ENCODE data around the gene GNPAT. TPM values are rescaled to one million over a fixed set of nuclear protein-coding genes. Genes with fewer than 3 reads are reported as not detected.

Gene GNPAT
- total RNA-seq, 4 donors from 2014 or later: 33.9 to 41.9 (median 38.8) TPM

GRCh38 chr1:231233735-231234417 is 7.1 kb upstream of the GNPAT start:
- Histone ChIP-seq H3K27ac (no peak overlapping the region), H3K4me1 (no peaks in the 10 kb centered on the region), H3K9me3 (no peaks in the 10 kb centered on the region), H3K27me3 (no peaks in the 10 kb centered on the region), H3K4me3 (replicated peaks in 1 of 3) (no peak overlapping the region), H3K36me3 (peaks cover 0 to 7% of the 10 kb centered on the region in 2 donors)
- TF ChIP-seq POLR2A (IDR thresholded peaks at IDR 0.05): no peak
- no peak for TF ChIP-seq CTCF (IDR thresholded peaks at IDR 0.05)
- intact Hi-C loops (cut with DNase I): loop anchor here (10.0 kb wide), 1 partner anchor 101 kb away; the partner anchor contains the start of genes EXOC8 and SPRTN
- 87 to 94% methylated on average over 8 of the region's 8 CpGs for WGBS, 2 donors
- no peak for DNase-seq

- TF ChIP-seq CTCF (IDR thresholded peaks at IDR 0.05) (no peak), POLR2A (IDR thresholded peaks at IDR 0.05) (no peak)
- intact Hi-C loops (cut with DNase I): loop anchor here (10.0 kb wide), 1 partner anchor 100 kb away; the partner anchor contains the start of genes EXOC8 and SPRTN
- H3K27ac ChIP-seq: no peak overlapping the region
- H3K4me3 ChIP-seq (replicated peaks in 1 of 3): no peak overlapping the region
- H3K9me3 ChIP-seq: no peaks in the 10 kb centered on the region
- DNase-seq: no peak
- H3K4me1 ChIP-seq: peaks cover 0 to under 1% of the 10 kb centered on the region in 2 donors
- H3K27me3 ChIP-seq: no peaks in the 10 kb centered on the region
- WGBS, 2 donors: 93 to 97% methylated on average over 3 of the region's 3 CpGs
- peaks cover 0 to 7% of the 10 kb centered on the region in 2 donors for H3K36me3 ChIP-seq
Measured at GRCh38 chr1:231234506-231234905, 6.5 kb upstream of the GNPAT start.

- Histone ChIP-seq H3K36me3 (peaks cover 0 to 7% of the 10 kb centered on the region in 2 donors), H3K27me3 (no peaks in the 10 kb centered on the region), H3K4me1 (peaks cover 0 to 8% of the 10 kb centered on the region in 2 donors), H3K27ac (no peak overlapping the region), H3K9me3 (no peaks in the 10 kb centered on the region), H3K4me3 (replicated peaks in 1 of 3) (no peak overlapping the region)
- DNase-seq: no peak
- WGBS, 2 donors: 87 to 94% methylated on average over 3 of the region's 3 CpGs
- TF ChIP-seq POLR2A (IDR thresholded peaks at IDR 0.05): no peak
- TF ChIP-seq CTCF (IDR thresholded peaks at IDR 0.05): no peak
- intact Hi-C loops (cut with DNase I): loop anchor here (10.0 kb wide), 1 partner anchor 99 kb away; the partner anchor contains the start of genes EXOC8 and SPRTN
Measured at GRCh38 chr1:231235526-231236207, 5.3 kb upstream of the GNPAT start.

GRCh38 chr1:231236208-231236591 is 4.8 kb upstream of the GNPAT start:
- Histone ChIP-seq H3K27ac (no peak overlapping the region), H3K9me3 (no peaks in the 10 kb centered on the region), H3K27me3 (no peaks in the 10 kb centered on the region), H3K36me3 (peaks cover 0 to 7% of the 10 kb centered on the region in 2 donors), H3K4me3 (replicated peaks in 1 of 3) (no peak overlapping the region), H3K4me1 (peaks cover 0 to 8% of the 10 kb centered on the region in 2 donors)
- TF ChIP-seq POLR2A (IDR thresholded peaks at IDR 0.05) (no peak), CTCF (IDR thresholded peaks at IDR 0.05) (no peak)
- no peak for DNase-seq
- WGBS, 2 donors: 82 to 85% methylated on average over 4 of the region's 4 CpGs
- intact Hi-C loops (cut with DNase I): loop anchor here (10.0 kb wide), 1 partner anchor 99 kb away; the partner anchor contains the start of genes EXOC8 and SPRTN

GRCh38 chr1:231236938-231237337 is 4.1 kb upstream of the GNPAT start:
- Histone ChIP-seq H3K36me3 (peaks cover 0 to 7% of the 10 kb centered on the region in 2 donors), H3K9me3 (no peaks in the 10 kb centered on the region), H3K4me3 (replicated peaks in 1 of 3) (no peak overlapping the region), H3K27ac (no peak overlapping the region), H3K4me1 (peaks cover 1 to 9% of the 10 kb centered on the region in 2 donors), H3K27me3 (no peaks in the 10 kb centered on the region)
- TF ChIP-seq POLR2A (IDR thresholded peaks at IDR 0.05) (no peak), CTCF (IDR thresholded peaks at IDR 0.05) (no peak)
- WGBS, 2 donors: 95 to 96% methylated on average over 9 of the region's 9 CpGs
- DNase-seq: no peak
- intact Hi-C loops (cut with DNase I): loop anchor here (10.0 kb wide), 1 partner anchor 98 kb away; the partner anchor contains the start of genes EXOC8 and SPRTN
